Panc1 (cell line): ENCODE results near the gene RNASEH2B. TPM values are rescaled to one million over a fixed set of nuclear protein-coding genes. Genes with fewer than 3 reads are reported as not detected.

Experiments used
- ATAC-seq: fragments of 200-7000 bp; cut with Tn5 transposase; 2 replicates; pipeline ENCODE4 v1.9.1; 2020; ENCODE audit warnings: mild to moderate bottlenecking, moderate library complexity
- BruUV-seq: library from RNA; stranded (reverse); fragments of 400-500 nt; replicated peaks from 2 replicates; lab custom pipeline; 2021; lab: Mats Ljungman, UMichigan
- CTCF ChIA-PET: fragments of 300-600 bp; sonication (Branson Sonifier 250); formaldehyde crosslinking; loops from one replicate; lab custom pipeline; 2022; ENCODE audit warnings: antibody characterized with exemption; lab: Charles Lee
- POLR2A ChIA-PET: fragments of 300-600 bp; sonication (Branson Sonifier 250); formaldehyde crosslinking; loops from one replicate; lab custom pipeline; 2022; ENCODE audit warnings: antibody characterized with exemption; lab: Charles Lee
- DNase-seq: peaks from one replicate; pipeline ENCODE4 v3.0.0-alpha.2; 2010; ENCODE audit warnings: low read depth, low spot score
- H3K27ac ChIP-seq: 2 replicates; pipeline ENCODE4 v1.5.1; 2011; ENCODE audit warnings: mild to moderate bottlenecking, low read length, inconsistent platforms
- H3K27me3 ChIP-seq: fragments of 200-500 bp; sonication (Bioruptor generic); 2 replicates; pipeline ENCODE4 v1.6.0; 2014; ENCODE audit warnings: low read length, inconsistent platforms; ENCODE audit not compliant: control insufficient read depth, insufficient read depth
- H3K36me3 ChIP-seq: fragments of 200-500 bp; sonication (Bioruptor generic); 2 replicates; pipeline ENCODE4 v1.5.1; 2014; ENCODE audit warnings: inconsistent platforms, mild to moderate bottlenecking, low read length, moderate library complexity; ENCODE audit not compliant: control insufficient read depth, insufficient read depth
- H3K4me1 ChIP-seq: 2 replicates; pipeline ENCODE4 v1.5.1; 2011; ENCODE audit warnings: inconsistent platforms, mild to moderate bottlenecking, low read length, moderate library complexity; ENCODE audit not compliant: control insufficient read depth, insufficient read depth
- H3K4me3 ChIP-seq, 2 experiments: 2 replicates each; pipeline ENCODE4 v1.5.1; 2011 to 2012; ENCODE audit warnings: low read depth in 2 of 2, low read length in 2 of 2, mild to moderate bottlenecking in 2 of 2, inconsistent platforms in 1 of 2, moderate library complexity in 1 of 2
- H3K9me3 ChIP-seq: fragments of 200-500 bp; sonication (Bioruptor generic); 2 replicates; pipeline ENCODE4 v1.5.1; 2014; ENCODE audit warnings: low read depth, mild to moderate bottlenecking, inconsistent platforms, low read length, moderate library complexity; ENCODE audit not compliant: control insufficient read depth, insufficient read depth
- CTCF ChIP-seq: fragments of 450-650 bp; IDR thresholded peaks from 2 replicates; pipeline ENCODE4 v1.5.1; 2017; ENCODE audit warnings: mild to moderate bottlenecking
- POLR2AphosphoS5 ChIP-seq: IDR thresholded peaks from 2 replicates; pipeline ENCODE4 v1.6.1; 2012; ENCODE audit warnings: mild to moderate bottlenecking, low read depth, low read length, moderate library complexity
- REST ChIP-seq, 2 experiments: IDR thresholded peaks; 2 replicates each; pipeline ENCODE4 v1.6.1; 2011 to 2012; ENCODE audit warnings: low read depth in 2 of 2, control low read depth in 1 of 2, low read length in 1 of 2, mild to moderate bottlenecking in 1 of 2, moderate library complexity in 1 of 2; ENCODE audit not compliant: insufficient read depth in 1 of 2
- SIN3A ChIP-seq: IDR thresholded peaks from 2 replicates; pipeline ENCODE4 v1.6.1; 2012; ENCODE audit warnings: low read depth, mild to moderate bottlenecking, low read length, moderate library complexity, borderline replicate concordance; ENCODE audit not compliant: insufficient read depth
- TCF7L2 ChIP-seq: IDR thresholded peaks from 2 replicates; pipeline ENCODE4 v1.6.1; 2011; ENCODE audit warnings: mild to moderate bottlenecking, low read depth, low read length, inconsistent platforms
- in situ Hi-C: cut with HindIII; loops from 2 replicates; pipeline ENCODE4 v1.10.0; 2016; ENCODE audit warnings: low sequenced_read_pairs, low pct_unique_long_range_greater_than_20kb
- intact Hi-C: fragments of 100-400 bp; cut with micrococcal nuclease; formaldehyde crosslinking; loops from one replicate; pipeline ENCODE4 v1.10.0; 2022; ENCODE audit not compliant: unreplicated experiment
- total RNA-seq: library from RNA; stranded (reverse); gene quantifications from one replicate; pipeline ENCODE4 v1.2.1, GENCODE V29; 2021; ENCODE audit not compliant: unreplicated experiment

RNASEH2B gene
- total RNA-seq, 1 experiment from 2014 or later, result 37.8 TPM

- H3K4me1 ChIP-seq, result no peaks in the 10 kb centered on the region
- no TSS peak for BruUV-seq
Measured at GRCh38 chr13:50905256-50905655, 4.3 kb upstream of the RNASEH2B start.

GRCh38 chr13:50907781-50908180 lies 1.8 kb upstream of the RNASEH2B start:
- no peaks in the 10 kb centered on the region for H3K9me3 ChIP-seq
- POLR2A ChIA-PET, result no interaction called here
- in situ Hi-C loops, result no loop called here
- no peaks in the 10 kb centered on the region; the same call in 1 of the 2 replicates for H3K36me3 ChIP-seq
- H3K27me3 ChIP-seq, result no peaks in the 10 kb centered on the region
- BruUV-seq, result no TSS peak
- ATAC-seq (no peak), DNase-seq (no peak)
- H3K4me1 ChIP-seq, result peaks cover 14% of the 10 kb centered on the region; the same call in 1 of the 2 replicates
- intact Hi-C loops, result no loop called here
- TF ChIP-seq REST (IDR thresholded peaks at IDR 0.05; ENCODE audit: insufficient read depth in 1 of 2, low read depth in 2 of 2, low read length in 1 of 2) (no peak), SIN3A (no peak), CTCF (no peak; the same call in 1 of the 2 replicates), POLR2AphosphoS5 (no peak), TCF7L2 (no peak)
- CTCF ChIA-PET, result no interaction called here
- H3K4me3 ChIP-seq, result no peak overlapping the region
- no peak overlapping the region for H3K27ac ChIP-seq

More at GRCh38 chr13:50905256-50905655, 4.3 kb upstream of the RNASEH2B start:
- DNase-seq (no peak), ATAC-seq (no peak)
- Histone ChIP-seq H3K9me3 (no peaks in the 10 kb centered on the region), H3K27me3 (no peaks in the 10 kb centered on the region), H3K27ac (no peak overlapping the region), H3K4me3 (no peak overlapping the region), H3K36me3 (no peaks in the 10 kb centered on the region; the same call in 1 of the 2 replicates)
- no peak for TF ChIP-seq TCF7L2
- TF ChIP-seq REST (IDR thresholded peaks at IDR 0.05; ENCODE audit: insufficient read depth in 1 of 2, low read depth in 2 of 2, low read length in 1 of 2), result no peak
- no peak for TF ChIP-seq CTCF
- no peak for TF ChIP-seq POLR2AphosphoS5
- TF ChIP-seq SIN3A, result no peak
- CTCF ChIA-PET, result no interaction called here
- intact Hi-C loops (no loop called here), in situ Hi-C loops (no loop called here)
- POLR2A ChIA-PET, result no interaction called here
